Natural killer cell treated with Interleukin-12 subunit alpha and Interleukin-12 subunit beta and Interleukin-15 and Interleukin-18, amount 100 ng/mL, for 72 hours (primary cell): ENCODE data around the gene ADH1A. TPM values are rescaled to one million over a fixed set of nuclear protein-coding genes. Genes with fewer than 3 reads are reported as not detected.
"Not testable (repeated sequence)": the region's sequence is repeated elsewhere in the genome, so short reads cannot be mapped to it uniquely, and the experiment has no call there.

Experiments used
- ATAC-seq, 2 donors: fragments of 150-1000 bp; cut with Tn5 transposase in 1 of 2; sonication (Bioruptor Pico), chemical (Tn5 transposase) in 1 of 2; 2 replicates each; pipeline ENCODE4 v1.10.0; 2021
- DNase-seq: peaks from one replicate; pipeline ENCODE4 v3.0.0; 2022; ENCODE audit warnings: low spot score
- H3K27ac Mint-ChIP-seq, 2 donors: 1 replicate in 1 of 2; 2 replicates in 1 of 2; pipeline ENCODE4 v1.8.0; 2022; ENCODE audit warnings: mixed read lengths in 2 of 2, mild to moderate bottlenecking in 1 of 2, moderate library complexity in 1 of 2
- H3K27me3 Mint-ChIP-seq, 2 donors: 1 replicate in 1 of 2; 2 replicates in 1 of 2; pipeline ENCODE4 v1.8.0; 2022; ENCODE audit warnings: mixed read lengths in 2 of 2
- H3K36me3 Mint-ChIP-seq: one replicate; pipeline ENCODE4 v1.8.0; 2022; ENCODE audit warnings: mixed read lengths
- H3K4me1 Mint-ChIP-seq, 2 donors: 1 replicate in 1 of 2; 2 replicates in 1 of 2; pipeline ENCODE4 v1.8.0; 2022; ENCODE audit warnings: low read depth in 2 of 2, mixed read lengths in 2 of 2, mild to moderate bottlenecking in 1 of 2
- H3K4me3 Mint-ChIP-seq: one replicate; pipeline ENCODE4 v1.8.0; 2022; ENCODE audit warnings: mixed read lengths
- H3K9me3 Mint-ChIP-seq: 2 replicates; pipeline ENCODE4 v1.8.0; 2022; ENCODE audit warnings: mixed read lengths
- total RNA-seq, 2 donors: library from RNA; stranded (reverse); gene quantifications; one replicate each; pipeline ENCODE4 v1.2.3, GENCODE V29; 2022

Gene ADH1A
- not detected for total RNA-seq

- Mint-ChIP-seq H3K36me3 (peaks cover 12% of the 10 kb centered on the region), H3K4me3 (no peak within 1 kb of the TSS), H3K4me1 (no peaks in the 10 kb centered on the region), H3K9me3 (peaks cover 21% of the 10 kb centered on the region), H3K27me3 (peaks cover 0 to 3% of the 10 kb centered on the region in 2 donors), H3K27ac (no peak within 1 kb of the TSS)
- ATAC-seq (no peak), DNase-seq (no peak)
Measured at GRCh38 chr4:99290848-99291786, at the start of gene ADH1A. TSS of gene ADH1A (minus strand) at chr4:99290985. CDS start at chr4:99290914, 71 bp downstream.

- no peak for DNase-seq
- peaks cover 3% of the 10 kb centered on the region for H3K9me3 Mint-ChIP-seq
- H3K27me3 Mint-ChIP-seq: peaks cover 0 to 12% of the 10 kb centered on the region in 2 donors
- no peaks in the 10 kb centered on the region for H3K4me1 Mint-ChIP-seq
- H3K36me3 Mint-ChIP-seq: no peaks in the 10 kb centered on the region
- no peak for ATAC-seq
- no peak overlapping the region for H3K27ac Mint-ChIP-seq
- no peak overlapping the region for H3K4me3 Mint-ChIP-seq
Measured at GRCh38 chr4:99339172-99339571, 48.4 kb upstream of the ADH1A start.

- H3K4me3 Mint-ChIP-seq: no peak overlapping the region
- peaks cover 0 to 12% of the 10 kb centered on the region in 2 donors for H3K27me3 Mint-ChIP-seq
- peaks cover 3% of the 10 kb centered on the region for H3K9me3 Mint-ChIP-seq
- no peaks in the 10 kb centered on the region for H3K4me1 Mint-ChIP-seq
- H3K36me3 Mint-ChIP-seq: no peaks in the 10 kb centered on the region
- no peak for DNase-seq
- no peak overlapping the region for H3K27ac Mint-ChIP-seq
- no peak for ATAC-seq
Measured at GRCh38 chr4:99336553-99336952, 45.8 kb upstream of the ADH1A start.

GRCh38 chr4:99334880-99335279 is 44.1 kb upstream of the ADH1A start:
- no peaks in the 10 kb centered on the region for H3K36me3 Mint-ChIP-seq
- H3K4me3 Mint-ChIP-seq: no peak overlapping the region
- DNase-seq (no peak), ATAC-seq (peak in 1 of 2 donors; percentile 15)
- H3K27me3 Mint-ChIP-seq: peaks cover 0 to 12% of the 10 kb centered on the region in 2 donors
- H3K9me3 Mint-ChIP-seq: peaks cover 3% of the 10 kb centered on the region
- no peaks in the 10 kb centered on the region for H3K4me1 Mint-ChIP-seq
- H3K27ac Mint-ChIP-seq: no peak overlapping the region

- peaks cover 0 to 5% of the 10 kb centered on the region in 2 donors for H3K27me3 Mint-ChIP-seq
- no peak overlapping the region for H3K4me3 Mint-ChIP-seq
- DNase-seq (no peak), ATAC-seq (no peak)
- no peaks in the 10 kb centered on the region for H3K4me1 Mint-ChIP-seq
- no peaks in the 10 kb centered on the region for H3K36me3 Mint-ChIP-seq
- H3K27ac Mint-ChIP-seq: no peak overlapping the region
- peaks cover 3% of the 10 kb centered on the region for H3K9me3 Mint-ChIP-seq
Measured at GRCh38 chr4:99330648-99331047, 39.9 kb upstream of the ADH1A start.

GRCh38 chr4:99329876-99330275 is 39.1 kb upstream of the ADH1A start:
- Mint-ChIP-seq H3K27me3 (no peaks in the 10 kb centered on the region), H3K36me3 (no peaks in the 10 kb centered on the region), H3K4me3 (no peak overlapping the region), H3K27ac (no peak overlapping the region), H3K9me3 (no peaks in the 10 kb centered on the region), H3K4me1 (no peaks in the 10 kb centered on the region)
- ATAC-seq (no peak), DNase-seq (no peak)

DNA sequence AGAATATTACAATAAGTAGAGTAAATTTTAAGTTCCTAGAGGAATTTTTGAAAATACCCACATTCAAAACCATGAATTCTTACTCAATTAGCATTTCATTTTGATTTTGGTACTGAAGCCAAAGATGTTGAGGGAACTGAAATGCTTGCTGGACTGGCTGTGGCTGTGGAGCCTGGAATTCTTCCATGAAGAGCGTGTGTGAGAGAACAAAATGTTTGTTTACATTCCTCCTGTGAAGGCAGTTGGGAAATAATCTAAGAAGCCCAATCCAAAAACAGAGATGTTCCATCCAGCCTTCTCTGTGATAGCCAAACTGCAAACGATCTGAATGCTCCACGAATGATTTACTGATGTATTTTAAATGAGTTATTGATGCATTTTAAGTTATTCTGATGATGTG is 34.2 kb upstream of the ADH1A start:
- Mint-ChIP-seq H3K4me3 (no peak overlapping the region), H3K4me1 (no peaks in the 10 kb centered on the region), H3K27ac (no peak overlapping the region), H3K9me3 (peaks cover 2% of the 10 kb centered on the region), H3K27me3 (peaks cover 0 to 2% of the 10 kb centered on the region in 2 donors), H3K36me3 (no peaks in the 10 kb centered on the region)
- ATAC-seq: no peak
- DNase-seq: no peak

- no peak overlapping the region for H3K27ac Mint-ChIP-seq
- DNase-seq: no peak
- H3K27me3 Mint-ChIP-seq: peaks cover 0 to 2% of the 10 kb centered on the region in 2 donors
- no peaks in the 10 kb centered on the region for H3K36me3 Mint-ChIP-seq
- ATAC-seq: no peak
- no peak overlapping the region for H3K4me3 Mint-ChIP-seq
- peaks cover 2% of the 10 kb centered on the region for H3K9me3 Mint-ChIP-seq
- H3K4me1 Mint-ChIP-seq: no peaks in the 10 kb centered on the region
Measured at GRCh38 chr4:99324361-99324760, 33.6 kb upstream of the ADH1A start.

DNA sequence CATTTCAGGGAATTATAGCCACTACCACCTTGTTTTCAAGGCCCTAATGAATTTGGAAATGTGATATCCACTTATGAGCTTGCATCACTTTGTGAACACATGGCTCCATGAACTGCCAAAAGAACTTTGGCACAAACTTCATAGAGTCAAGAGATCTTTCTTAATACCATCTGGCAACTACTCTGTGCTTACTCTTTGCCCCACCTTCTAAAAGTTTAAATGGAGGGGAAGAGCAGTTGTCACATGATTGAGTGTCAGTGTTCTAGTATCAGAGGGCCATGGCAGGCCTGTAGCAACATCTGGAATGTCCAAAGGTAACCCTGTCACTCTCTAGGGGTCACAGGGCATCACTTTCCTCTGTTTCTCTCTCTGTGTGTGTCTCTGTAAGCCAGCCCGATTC is 33.0 kb upstream of the ADH1A start:
- H3K4me3 Mint-ChIP-seq: no peak overlapping the region
- no peak overlapping the region for H3K27ac Mint-ChIP-seq
- H3K27me3 Mint-ChIP-seq: peaks cover 0 to 2% of the 10 kb centered on the region in 2 donors
- no peak for ATAC-seq
- H3K9me3 Mint-ChIP-seq: peaks cover 2% of the 10 kb centered on the region
- no peak for DNase-seq
- no peaks in the 10 kb centered on the region for H3K4me1 Mint-ChIP-seq
- H3K36me3 Mint-ChIP-seq: no peaks in the 10 kb centered on the region

DNA sequence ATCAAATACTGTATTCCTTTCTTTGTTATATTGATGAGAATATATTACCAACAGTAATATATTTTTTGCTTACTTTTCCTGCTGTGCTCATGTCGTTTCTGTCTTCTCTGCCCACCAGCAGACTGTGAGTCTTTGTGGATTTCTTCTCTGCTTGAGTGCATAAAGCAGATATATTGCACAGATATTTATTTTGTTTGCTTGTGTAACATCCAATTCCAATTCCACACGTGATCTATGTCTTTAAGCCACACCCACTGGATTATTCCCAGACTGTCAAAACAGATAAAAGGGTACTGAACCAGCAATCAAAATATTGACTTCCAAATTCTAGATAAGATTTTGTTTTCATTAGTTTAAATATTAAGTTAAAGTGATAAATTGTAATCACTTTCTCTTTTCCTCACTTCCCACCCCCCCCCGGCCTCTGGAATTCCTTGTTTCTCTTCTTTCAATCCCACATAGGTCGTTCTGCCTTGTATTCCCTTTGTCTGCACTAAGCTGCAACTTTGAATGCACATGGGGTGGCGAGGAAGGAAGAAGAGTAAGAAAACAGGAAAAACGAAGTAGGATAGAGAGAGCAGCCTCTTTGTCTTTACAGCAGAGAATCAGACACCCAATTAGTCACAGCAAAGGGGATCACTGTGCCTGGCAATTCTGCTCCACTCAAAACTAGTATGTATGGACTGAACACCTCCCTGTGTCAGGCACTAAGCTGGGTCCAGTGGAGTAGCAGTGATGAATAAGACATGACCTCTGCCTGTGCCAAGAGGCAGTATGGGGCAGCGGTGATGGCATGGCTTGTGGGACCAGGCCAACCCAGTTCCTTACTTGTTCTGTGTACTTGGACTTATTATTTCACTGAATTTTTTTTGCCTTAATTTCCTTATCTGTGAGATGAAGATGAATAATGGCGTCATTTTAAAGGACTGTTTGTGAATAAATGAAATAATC is 30.7 kb upstream of the ADH1A start, which contains the start of gene ADH1B:
ADH1B (minus strand) TSS at position 161 of the 951 bp plus-strand sequence; CDS start at position 91, 70 bp downstream.
- H3K27ac Mint-ChIP-seq: no peak within 1 kb of the TSS
- H3K9me3 Mint-ChIP-seq: peaks cover 2% of the 10 kb centered on the region
- peaks cover 0 to 2% of the 10 kb centered on the region in 2 donors for H3K27me3 Mint-ChIP-seq
- no peaks in the 10 kb centered on the region for H3K4me1 Mint-ChIP-seq
- no peak for DNase-seq
- H3K36me3 Mint-ChIP-seq: no peaks in the 10 kb centered on the region
- no peak within 1 kb of the TSS for H3K4me3 Mint-ChIP-seq
- ATAC-seq: no peak

- H3K4me1 Mint-ChIP-seq, DNase-seq, ATAC-seq, H3K27me3 Mint-ChIP-seq, H3K4me3 Mint-ChIP-seq, H3K27ac Mint-ChIP-seq, H3K9me3 Mint-ChIP-seq, H3K36me3 Mint-ChIP-seq: not testable (repeated sequence)
Measured at GRCh38 chr4:99317811-99318210, 27.0 kb upstream of the ADH1A start.

GRCh38 chr4:99317354-99317753 is 26.6 kb upstream of the ADH1A start:
- H3K4me1 Mint-ChIP-seq: no peaks in the 10 kb centered on the region
- H3K27me3 Mint-ChIP-seq: peaks cover 0 to 2% of the 10 kb centered on the region in 2 donors
- ATAC-seq: no peak
- H3K9me3 Mint-ChIP-seq: peaks cover 2% of the 10 kb centered on the region
- no peaks in the 10 kb centered on the region for H3K36me3 Mint-ChIP-seq
- no peak overlapping the region for H3K4me3 Mint-ChIP-seq
- no peak for DNase-seq
- no peak overlapping the region for H3K27ac Mint-ChIP-seq

- peak in 1 of 2 donors; percentile 20 for ATAC-seq
- peaks cover 2% of the 10 kb centered on the region for H3K9me3 Mint-ChIP-seq
Measured at GRCh38 chr4:99315839-99316238, 25.1 kb upstream of the ADH1A start.

More at GRCh38 chr4:99315839-99316238, 25.1 kb upstream of the ADH1A start:
- no peaks in the 10 kb centered on the region for H3K36me3 Mint-ChIP-seq
- peaks cover 0 to 2% of the 10 kb centered on the region in 2 donors for H3K27me3 Mint-ChIP-seq
- no peaks in the 10 kb centered on the region for H3K4me1 Mint-ChIP-seq
- H3K27ac Mint-ChIP-seq: no peak overlapping the region
- no peak overlapping the region for H3K4me3 Mint-ChIP-seq
- no peak for DNase-seq
